AG04449 (cell line): ENCODE results near the gene KSR1.
"Not testable (repeated sequence)": the region's sequence is repeated elsewhere in the genome, so short reads cannot be mapped to it uniquely, and the experiment has no call there.

Experiments used
- CTCF ChIA-PET: fragments of 350-600 bp; formaldehyde crosslinking; extraction: SDS; loops from one replicate; lab custom pipeline; 2021; ENCODE audit warnings: antibody characterized with exemption; lab: Yijun Ruan, JAX
- POLR2A ChIA-PET: fragments of 400-600, 350-600 bp; formaldehyde crosslinking; extraction: SDS; loops from one replicate; lab custom pipeline; 2020; ENCODE audit warnings: antibody characterized with exemption, inconsistent platforms; lab: Yijun Ruan, JAX
- DNase-seq: peaks from one replicate; pipeline ENCODE4 v3.0.0-alpha.2; 2010; ENCODE audit warnings: low read depth, low spot score
- H3K4me3 ChIP-seq: 2 replicates; pipeline ENCODE4 v1.5.1; 2011; ENCODE audit warnings: low read depth, mild to moderate bottlenecking, control low read depth, low read length
- CTCF ChIP-seq: IDR thresholded peaks from one replicate; pipeline ENCODE4 v1.5.1; 2011; ENCODE audit warnings: mild to moderate bottlenecking, moderate library complexity, low read length, control low read depth, inconsistent platforms; ENCODE audit not compliant: insufficient read depth; ENCODE audit errors: missing control alignments

The KSR1 gene

DNA sequence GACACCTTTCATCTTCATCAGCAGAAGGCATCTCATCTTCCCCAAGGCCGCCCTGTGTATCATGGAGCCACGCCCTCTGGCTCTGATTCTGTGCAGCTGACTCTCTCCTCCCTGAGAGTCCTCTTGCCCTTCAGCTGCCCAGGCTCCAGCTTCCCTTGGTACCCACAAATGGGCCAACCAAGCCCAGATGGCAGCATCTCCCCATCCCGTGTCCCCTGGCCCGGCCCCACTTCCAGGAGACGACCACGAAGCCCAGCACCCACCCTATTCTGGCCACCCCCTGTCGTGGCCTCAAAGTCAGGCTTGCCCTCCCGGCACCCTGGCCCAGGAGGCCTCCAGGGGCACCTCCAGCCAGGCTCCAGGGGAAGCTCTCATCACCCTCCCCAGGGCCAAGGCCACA, 31.3 kb upstream of the KSR1 start:
- CTCF ChIA-PET: interaction anchor here (1.1 kb wide), 1 partner anchor 175 kb away, joined by 5 read pairs; no protein-coding TSS in a partner anchor
- TF ChIP-seq CTCF: no peak
- DNase-seq: no peak
- POLR2A ChIA-PET: no interaction called here
- no peak overlapping the region for H3K4me3 ChIP-seq

DNA sequence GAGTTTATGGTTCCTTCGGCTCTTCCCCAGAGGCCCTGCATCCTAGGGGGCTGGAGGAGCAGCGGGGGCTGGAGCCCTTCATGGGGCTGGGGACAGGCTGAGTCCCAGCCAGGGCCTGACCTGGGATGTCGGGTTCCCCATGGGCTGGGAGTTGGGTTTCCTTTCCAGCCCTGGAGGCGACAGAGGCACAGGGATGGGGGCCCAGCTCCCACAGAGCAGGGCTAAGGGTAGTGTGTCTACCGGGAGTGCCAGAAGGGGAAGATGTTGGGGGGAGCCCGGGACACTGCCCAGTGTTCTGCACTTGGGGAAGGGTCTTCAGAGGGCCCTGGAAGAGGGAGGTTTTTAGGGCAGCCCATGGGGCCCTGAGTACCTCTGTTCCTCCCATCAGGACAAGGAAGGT, 30.7 kb upstream of the KSR1 start:
- POLR2A ChIA-PET, H3K4me3 ChIP-seq, DNase-seq, CTCF ChIA-PET: not testable (repeated sequence)

DNA sequence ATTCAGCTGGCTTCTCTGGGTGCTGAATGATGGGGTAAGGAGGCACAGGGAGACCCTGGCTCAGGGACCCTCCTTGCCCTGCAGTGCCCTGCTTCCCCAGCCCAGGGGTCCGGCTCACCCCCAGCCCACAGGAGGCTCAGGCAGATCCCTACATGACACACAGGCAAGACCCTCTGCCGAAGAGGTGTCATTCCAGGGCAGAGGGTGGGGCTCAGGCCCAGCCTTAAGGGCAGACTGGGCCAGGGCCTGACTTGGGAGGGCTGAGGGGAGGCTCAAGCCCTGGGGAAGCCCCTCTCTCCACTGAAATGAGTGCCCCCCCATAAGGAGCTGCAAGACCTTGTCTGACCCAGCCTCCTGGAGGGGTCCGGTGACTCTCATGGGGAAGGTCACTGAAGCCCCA, 30.3 kb upstream of the KSR1 start:
- TF ChIP-seq CTCF: no peak
- CTCF ChIA-PET: no interaction called here

GRCh38 chr17:27426471-27426870, 29.8 kb upstream of the KSR1 start:
- POLR2A ChIA-PET, H3K4me3 ChIP-seq, CTCF ChIA-PET, DNase-seq: not testable (repeated sequence)

More for the DNA sequence above, 30.3 kb upstream of the KSR1 start:
- no peak overlapping the region for H3K4me3 ChIP-seq
- POLR2A ChIA-PET: no interaction called here
- DNase-seq: no peak

GRCh38 chr17:27427166-27427862, 28.9 kb upstream of the KSR1 start:
- CTCF ChIA-PET, DNase-seq, H3K4me3 ChIP-seq, POLR2A ChIA-PET: not testable (repeated sequence)

DNA sequence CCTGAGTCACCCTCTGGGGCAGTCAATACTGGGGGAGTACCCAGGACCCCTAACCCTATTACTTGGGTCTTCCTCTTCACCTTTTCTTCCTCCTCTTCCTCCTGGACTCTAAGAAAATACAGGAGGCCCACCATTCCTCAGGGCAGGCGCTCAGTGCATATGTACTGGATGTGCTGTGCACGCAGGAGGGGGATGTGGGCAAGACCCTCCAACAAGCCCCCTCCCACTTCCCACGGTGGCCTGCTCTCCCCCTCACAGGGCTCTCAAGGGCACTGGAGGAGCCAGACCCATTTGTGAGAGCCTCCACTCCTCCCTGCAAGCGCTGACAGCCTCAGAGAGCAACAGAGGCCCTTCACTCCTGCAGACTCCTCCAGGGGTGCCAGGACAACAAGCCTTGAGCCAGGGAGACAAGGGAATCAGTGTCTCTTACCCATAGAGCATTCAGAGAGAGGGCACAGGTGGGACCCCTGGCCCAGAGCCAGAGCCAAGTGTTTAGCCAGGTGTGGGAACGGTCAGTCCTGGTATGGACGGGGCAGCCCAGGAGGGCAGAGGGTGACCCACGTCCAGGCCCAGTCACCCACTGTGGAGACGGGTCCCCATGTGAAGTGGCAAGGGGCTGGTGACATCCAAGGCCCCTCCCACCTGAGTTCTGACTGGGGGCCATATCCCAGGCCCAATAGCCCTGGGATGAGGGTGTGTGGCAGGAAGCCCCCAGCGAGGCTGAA, 27.3 kb upstream of the KSR1 start:
- no peak for DNase-seq
- POLR2A ChIA-PET: no interaction called here

GRCh38 chr17:27429666-27430382, 26.4 kb upstream of the KSR1 start:
- no peak for TF ChIP-seq CTCF
- ChIA-PET CTCF (interaction anchor here (1.1 to 4.6 kb wide), 9 partner anchors 12 to 193 kb away, joined by 3 to 28 read pairs (median 17); no protein-coding TSS in a partner anchor), POLR2A (no interaction called here)
- DNase-seq: no peak
- no peak overlapping the region for H3K4me3 ChIP-seq

More for the DNA sequence above, 27.3 kb upstream of the KSR1 start:
- H3K4me3 ChIP-seq: no peak overlapping the region
- TF ChIP-seq CTCF: no peak
- CTCF ChIA-PET: interaction anchor here (1.1 to 3.7 kb wide), 3 partner anchors 14 to 172 kb away, joined by 4 to 26 read pairs (median 17); no protein-coding TSS in a partner anchor
